Activated CD4-positive, alpha-beta T cell treated with anti-CD3 and anti-CD28 coated beads for 4 hours (primary cell): Measurements from ENCODE around the gene EVI5L.

ENCODE experiments used
- DNase-seq, 2 donors: peaks; one replicate each; pipeline ENCODE4 v3.0.0-alpha.2; 2020

EVI5L gene

DNA sequence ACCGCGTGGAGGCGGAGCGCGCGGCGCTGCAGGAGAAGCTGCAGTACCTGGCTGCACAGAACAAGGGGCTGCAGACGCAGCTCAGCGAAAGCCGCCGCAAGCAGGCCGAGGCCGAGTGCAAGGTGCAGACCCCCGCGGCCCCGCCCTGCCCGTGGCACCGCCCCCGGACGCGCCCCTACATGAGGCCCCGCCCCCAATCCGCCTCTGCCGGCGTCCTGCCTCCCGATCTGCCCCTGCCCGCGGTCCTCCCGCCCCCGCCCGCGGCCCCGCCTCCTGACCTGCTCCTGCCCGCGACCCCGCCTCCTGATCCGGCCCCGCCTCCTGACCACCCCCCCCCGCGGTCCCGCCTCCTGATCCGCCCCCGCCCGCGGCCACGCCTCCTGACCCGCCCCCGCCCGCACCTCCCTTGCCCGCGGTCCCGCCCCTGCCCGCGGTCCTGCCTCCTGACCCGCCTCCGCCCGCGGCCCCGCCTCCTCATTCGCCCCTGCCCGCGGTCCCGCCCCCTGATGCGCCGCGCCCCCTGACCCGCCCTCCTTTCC is 32.5 kb downstream of the EVI5L start:
- peak; percentile 69 to 78 for DNase-seq

- no peak for DNase-seq
These were observed 33.3 kb downstream of the EVI5L start for GRCh38 chr19:7863157-7863970.

GRCh38 chr19:7863971-7864689 is 34.1 kb downstream of the EVI5L start:
- no peak for DNase-seq

- no peak for DNase-seq
These were observed 34.7 kb downstream of the EVI5L start for GRCh38 chr19:7864690-7865074.

DNA sequence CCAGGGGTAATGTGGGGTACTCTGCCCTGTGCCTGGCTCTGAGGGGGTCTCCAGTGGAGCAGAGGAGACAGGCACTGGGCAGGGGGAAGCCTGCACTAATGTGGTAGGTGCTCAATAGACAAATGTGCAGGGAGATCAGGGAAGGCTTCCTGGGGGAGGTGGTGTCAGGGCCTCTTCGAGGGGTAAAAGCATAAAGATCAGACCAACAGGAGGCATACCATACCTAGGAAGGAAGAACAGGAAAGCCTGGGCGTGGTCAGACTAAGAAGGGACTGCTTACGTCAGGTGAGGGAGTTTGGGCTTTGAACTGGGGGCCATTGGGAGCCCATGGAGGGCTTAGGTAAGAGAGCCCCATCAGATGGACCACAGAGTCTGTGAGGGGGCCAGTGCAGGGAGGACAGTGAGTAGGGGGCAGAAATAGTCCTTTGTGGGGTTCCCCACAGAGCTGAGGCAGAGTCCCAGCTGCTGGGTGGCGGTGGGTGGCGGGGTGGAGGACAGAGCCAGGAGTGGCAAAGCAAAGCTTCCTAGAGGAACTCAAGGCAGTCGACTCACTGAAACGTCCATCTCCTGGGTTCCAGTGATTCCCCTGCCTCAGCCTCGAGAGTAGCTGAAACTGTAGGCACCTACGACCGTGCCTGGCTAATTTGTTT is 35.4 kb downstream of the EVI5L start:
- DNase-seq, result no peak

DNA sequence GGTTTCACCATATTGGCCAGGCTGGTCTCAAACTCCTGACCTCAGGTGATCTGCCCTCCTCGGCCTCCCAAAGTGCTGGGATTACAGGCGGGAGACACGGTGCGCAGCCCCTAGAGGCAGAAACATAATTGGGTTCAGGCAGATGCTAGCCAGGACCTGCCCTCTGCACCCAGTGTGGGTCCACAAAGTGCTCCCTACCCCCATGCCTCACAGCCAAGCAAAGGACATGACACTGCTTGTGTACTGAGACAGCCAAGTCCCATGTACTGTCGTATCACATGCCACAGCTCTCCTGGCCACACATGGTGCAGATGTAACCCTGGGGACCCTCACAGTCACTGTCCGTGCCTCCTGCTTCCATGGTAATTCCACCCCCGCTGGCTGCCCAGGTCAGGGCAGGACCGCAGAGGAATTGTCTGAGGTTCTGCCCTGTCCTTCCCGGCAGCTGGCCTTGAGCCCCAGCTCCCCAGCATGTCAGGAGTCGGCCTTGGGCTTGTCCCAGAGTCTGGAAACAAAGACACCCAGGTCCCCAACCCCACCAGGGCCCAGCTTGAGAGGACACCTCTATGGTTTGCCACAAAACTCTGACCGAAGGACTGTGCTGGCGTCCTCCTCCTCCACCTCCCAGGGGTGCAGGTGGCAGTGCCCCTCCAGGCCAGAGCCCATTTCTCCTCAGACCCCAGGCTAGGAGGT is 36.5 kb downstream of the EVI5L start:
- DNase-seq, result no peak

DNA sequence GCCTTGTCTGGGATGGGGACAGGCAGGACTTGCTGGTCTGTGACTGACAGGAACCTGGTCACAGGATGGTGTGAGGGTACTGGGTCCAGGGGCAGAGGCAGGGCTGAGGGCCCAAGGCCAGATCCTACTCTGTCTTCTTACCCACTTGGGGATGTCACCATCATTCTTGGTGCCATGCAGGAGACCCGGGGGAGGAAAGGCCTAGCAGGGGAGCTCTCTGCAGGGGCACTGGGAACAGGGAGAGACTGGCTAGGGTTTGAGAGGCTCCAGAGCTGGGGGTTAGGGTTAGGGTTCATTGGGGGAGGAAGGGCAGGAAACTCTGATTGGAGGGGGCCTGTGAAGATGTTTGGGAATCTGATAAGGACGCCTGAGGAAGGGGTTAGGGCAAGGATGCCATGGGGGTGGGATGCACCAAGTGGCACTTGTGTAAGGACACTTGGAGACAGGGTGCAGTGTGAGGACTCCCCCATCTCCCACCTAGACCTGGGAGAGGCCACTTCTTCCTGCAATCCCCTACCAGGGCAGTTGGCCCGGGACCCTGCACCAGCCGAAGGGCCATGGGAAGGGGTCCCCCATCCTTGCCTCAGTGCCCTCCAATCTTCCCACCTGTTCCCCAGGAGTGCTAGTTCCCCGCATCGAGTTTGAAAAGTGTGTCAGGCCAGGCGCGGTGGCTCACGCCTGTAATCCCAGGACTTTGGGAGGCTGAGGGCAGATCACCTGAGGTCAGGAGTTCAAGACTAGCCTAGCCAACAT is 37.2 kb downstream of the EVI5L start:
- DNase-seq, result no peak

GRCh38 chr19:7868326-7868670 is 38.3 kb downstream of the EVI5L start:
- DNase-seq, result peak; percentile 31 to 39

DNA sequence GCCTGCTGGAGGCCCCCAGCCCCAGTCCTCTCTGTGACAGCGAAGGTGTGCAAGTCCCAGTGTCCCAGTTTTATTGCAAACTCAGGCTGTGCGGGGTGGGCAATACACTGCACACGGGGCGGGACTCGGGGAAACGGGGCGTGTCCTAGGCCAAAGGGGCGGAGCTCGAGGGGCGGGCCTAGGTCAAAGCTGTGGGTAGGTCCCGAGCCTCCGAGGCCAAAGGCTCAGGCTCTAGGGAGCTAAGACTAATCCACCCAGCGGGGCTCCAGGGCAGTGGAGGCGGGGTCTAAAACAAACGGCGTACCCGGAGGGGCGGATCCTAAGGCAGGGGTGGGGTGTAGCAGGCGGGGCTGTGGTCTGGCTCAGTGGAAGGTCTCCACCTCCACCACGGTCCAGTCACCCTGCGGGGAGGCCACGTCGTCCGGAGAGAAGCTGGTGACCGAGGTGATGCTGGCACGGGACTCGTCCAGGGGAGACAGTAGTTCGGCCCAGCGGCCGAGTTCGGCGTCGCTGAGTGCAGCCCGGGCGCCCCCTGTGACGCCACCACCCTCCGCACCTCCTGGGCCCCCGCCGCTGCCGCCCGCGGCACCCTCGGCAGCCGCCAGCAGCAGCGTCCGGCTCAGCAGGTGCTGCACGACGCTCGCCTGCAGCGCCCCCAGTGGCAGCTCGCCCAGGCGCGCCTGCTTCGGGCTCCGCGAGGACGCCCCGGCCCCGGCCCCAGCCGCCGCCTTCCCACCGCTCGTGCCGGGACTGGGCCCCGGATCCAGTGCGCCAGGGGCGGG is 38.8 kb downstream of the EVI5L start:
- peak; percentile 77 to 79 for DNase-seq

DNA sequence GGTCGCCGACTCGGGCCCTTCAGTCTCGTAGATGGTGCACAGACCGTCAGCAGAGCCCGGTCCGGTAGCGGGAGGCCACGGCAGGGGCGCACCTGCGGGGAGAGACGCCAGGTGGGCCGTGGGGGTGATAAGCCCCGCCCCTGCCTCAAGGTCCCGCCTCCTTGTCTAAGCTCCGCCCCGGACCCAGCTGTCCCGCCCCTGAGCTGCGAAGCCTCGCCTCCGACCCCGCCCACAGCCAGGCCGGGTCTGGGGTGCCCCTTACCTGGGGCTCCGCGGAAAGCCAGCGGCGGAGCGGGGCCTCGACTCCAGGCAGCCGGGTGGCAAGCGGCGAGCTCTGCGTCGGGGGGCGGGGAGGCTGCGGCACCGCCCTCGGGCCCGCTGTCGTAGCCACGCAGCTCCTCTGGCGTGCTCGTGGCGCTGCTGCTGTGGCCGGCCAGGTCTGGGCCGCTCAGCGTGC is 39.5 kb downstream of the EVI5L start:
- DNase-seq, result peak; percentile 81 to 84

- peak; percentile 38 to 47 for DNase-seq
These were observed 40.0 kb downstream of the EVI5L start for GRCh38 chr19:7869910-7870511.

DNA sequence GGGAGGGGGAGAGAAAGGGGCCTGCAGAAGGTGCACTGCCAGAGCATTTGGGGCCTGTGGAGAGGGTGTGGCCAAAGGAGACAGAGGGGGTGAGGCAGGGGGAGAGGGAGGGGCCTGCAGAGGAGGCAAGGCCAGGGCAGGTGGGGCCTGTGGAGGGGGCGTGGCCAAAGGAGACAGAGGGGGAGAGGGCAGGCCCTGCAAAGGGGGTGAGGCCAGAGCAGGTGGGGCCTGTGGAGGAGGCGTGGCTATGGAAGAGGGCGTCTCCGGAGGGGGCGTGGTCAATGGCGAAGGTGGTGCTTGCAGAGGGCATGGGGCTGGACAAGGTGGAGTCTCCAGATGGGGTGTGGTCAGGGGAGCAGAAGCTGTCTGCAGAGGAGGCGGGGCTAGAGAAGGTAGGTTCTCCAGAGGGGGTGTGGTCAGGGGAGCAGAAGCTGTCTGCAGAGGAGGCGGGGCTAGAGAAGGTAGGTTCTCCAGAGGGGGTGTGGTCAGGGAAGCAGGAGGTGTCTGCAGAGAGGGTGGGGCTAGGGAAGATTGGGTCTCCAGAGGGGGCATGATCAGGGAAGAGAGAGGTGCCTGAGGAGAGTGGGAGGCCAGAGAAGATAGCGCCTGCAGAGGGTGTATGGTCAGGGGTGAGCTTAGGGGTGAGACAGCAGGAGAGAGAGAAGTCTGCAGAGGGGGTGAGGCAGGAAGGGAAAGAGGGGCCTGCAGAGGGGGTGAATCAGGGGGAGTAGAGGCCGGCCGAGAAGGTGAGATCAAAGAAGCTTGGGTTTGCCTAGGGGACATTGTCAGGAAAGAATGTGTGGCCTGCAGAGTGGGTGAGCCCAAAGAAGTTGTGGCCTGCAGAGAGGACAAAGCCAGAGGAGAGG is 40.8 kb downstream of the EVI5L start:
- peak in 1 of 2 donors; percentile 30 for DNase-seq

GRCh38 chr19:7871437-7872305 is 41.7 kb downstream of the EVI5L start:
- peak; percentile 73 to 81 for DNase-seq

DNA sequence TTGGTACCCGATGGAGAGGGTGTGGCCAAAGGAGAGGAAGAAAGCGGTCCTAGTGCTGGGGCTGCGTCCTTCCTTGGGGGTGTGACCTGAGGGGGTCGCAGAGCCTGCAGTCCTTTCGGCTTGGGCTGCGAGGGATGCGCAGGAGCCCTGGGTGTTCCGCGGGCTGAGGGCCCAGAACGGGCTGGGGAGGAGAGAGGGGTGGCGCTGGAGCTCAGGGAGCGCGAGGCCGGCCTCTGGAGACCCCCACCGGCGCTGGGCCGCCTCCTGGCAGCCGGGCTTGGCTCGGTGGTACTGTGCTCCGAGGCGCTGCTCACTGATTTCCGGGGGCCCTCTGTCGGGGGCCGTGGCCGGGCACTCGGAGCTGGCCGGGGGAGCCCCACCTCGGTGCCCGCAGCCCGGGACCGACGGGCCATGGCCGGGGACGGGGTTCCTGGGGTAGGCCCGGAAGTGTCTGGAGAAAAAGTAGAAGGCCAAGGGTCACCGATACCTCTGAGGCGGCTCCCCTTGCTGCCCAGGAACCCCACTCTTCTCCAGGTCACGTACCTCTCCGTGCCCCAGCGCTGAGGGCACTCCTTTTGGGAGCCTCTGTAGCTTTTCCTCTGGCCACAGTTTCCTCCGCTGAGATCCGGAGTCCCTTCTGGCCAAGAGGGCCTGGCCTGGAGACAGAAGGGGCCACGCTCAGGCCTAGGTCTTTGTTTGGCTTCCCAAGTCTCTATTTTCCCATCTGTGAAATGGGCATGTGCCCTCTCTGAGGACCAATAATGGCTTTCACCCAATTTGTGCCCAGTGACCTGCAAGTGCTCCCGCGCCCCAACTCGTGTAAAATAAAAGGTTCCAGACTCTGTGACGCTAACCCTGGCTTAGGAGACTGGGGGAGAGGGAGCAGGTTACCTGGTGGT is 42.5 kb downstream of the EVI5L start:
- no peak for DNase-seq

DNA sequence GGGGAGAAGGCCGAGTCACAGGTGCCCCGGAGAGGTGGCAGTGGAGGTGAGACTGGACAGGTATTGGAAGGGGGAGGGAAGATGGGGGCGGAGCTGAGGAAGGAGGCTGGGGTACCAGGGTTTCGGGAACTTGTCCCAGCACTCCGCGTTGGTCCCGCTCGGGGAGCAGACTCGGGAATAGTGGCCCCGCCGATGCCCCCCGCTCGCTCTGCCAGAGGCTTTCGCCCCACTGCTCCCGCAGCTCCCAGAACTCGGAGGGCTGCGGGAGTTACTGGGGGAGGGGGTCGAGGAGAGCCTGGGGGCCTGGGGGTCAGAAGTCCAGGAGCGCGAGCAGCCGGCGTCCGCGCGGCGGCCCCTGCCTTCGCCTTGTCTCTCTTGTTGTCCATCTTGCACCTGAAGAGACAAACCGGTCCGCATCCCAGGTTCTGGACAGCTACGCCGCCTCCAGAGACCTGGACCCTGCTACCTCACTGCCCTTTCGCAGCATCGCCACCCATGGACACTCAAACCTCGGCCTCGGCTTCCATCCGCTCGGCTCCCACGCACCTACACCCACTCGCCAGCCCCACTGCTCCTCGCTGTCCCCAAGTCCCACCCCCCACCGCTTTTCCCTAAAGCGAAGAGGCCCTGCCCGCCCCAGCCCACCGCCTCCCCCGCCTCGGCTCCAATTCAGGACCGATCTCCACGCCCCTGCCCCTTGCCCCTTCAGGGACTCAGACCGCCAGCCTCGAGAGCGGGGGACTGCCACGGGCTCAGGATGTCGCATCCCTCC is 43.5 kb downstream of the EVI5L start:
- DNase-seq, result no peak

DNA sequence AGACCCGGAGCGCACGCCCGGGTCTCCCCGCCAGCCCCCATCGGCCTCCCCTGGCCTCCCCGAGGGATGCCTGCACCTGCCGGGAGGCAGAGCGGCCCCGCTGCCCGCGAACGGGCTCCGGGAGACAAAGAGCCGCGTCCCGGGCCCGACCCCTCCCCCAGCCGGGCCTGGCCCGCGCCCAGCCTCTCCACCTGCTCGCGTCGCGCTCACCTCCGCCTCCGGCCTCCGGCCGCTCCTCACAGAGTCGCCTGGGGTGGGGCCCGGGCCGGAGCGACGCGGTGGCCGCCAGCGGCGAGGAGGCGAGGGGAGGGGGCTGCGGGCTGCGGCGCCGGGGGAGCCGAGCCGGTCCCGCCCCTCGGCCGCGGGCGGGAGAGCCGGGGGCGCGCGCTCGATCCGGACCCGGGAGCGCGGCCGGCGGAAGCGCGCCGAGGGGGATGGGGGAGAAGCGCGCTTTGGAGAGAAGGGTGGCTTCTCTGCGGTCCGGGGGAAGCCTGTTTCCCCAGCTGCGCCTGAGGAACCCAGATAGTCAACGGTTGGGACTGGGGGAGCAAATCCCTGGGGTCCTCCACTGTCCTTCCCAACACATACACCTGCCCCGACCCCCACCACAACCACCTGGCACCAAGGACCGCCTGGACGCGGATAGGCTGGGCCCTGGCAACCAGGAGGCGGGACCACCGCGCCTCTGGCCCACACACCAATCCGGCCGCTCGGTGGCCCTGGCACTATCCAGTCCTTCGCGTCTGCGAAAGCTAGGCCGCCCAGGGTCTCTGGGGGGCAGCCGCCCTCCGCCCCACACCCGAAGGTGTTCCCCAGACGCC is 44.3 kb downstream of the EVI5L start, which contains the start of gene PRR36:
Gene PRR36, minus strand, starts transcription at position 315 of the 821 bp plus-strand sequence. CDS start 701 bp downstream, outside the sequence.
- DNase-seq, result no peak
